Muscle of leg (tissue), 11 donors: Measurements from ENCODE around the gene CCM2. TPM values are rescaled to one million over a fixed set of nuclear protein-coding genes. Genes with fewer than 3 reads are reported as not detected.

Source experiments
- DNase-seq: peaks from one replicate; pipeline ENCODE4 v3.0.0; 2013
- H3K27ac ChIP-seq: one replicate; pipeline ENCODE4 v1.5.1; 2013; ENCODE audit warnings: mild to moderate bottlenecking, low read length, control low read depth
- H3K27me3 ChIP-seq: one replicate; pipeline ENCODE4 v1.6.1; 2013; ENCODE audit warnings: low read length; ENCODE audit not compliant: control insufficient read depth, insufficient read depth
- H3K36me3 ChIP-seq: one replicate; pipeline ENCODE4 v1.6.1; 2013; ENCODE audit warnings: low read length; ENCODE audit not compliant: control insufficient read depth, insufficient read depth
- H3K4me1 ChIP-seq: one replicate; pipeline ENCODE4 v1.6.1; 2013; ENCODE audit warnings: low read length; ENCODE audit not compliant: control insufficient read depth, insufficient read depth
- H3K4me3 ChIP-seq: one replicate; pipeline ENCODE4 v1.5.1; 2013; ENCODE audit warnings: low read length, control low read depth
- H3K9me3 ChIP-seq: replicated peaks from 2 replicates; pipeline ENCODE4 v1.6.1; 2013; ENCODE audit warnings: low read depth, low read length; ENCODE audit not compliant: control insufficient read depth
- WGBS: methylation state at CpG from one replicate; pipeline ENCODE4 v1.1.5; 2013; ENCODE audit warnings: missing lambda C conversion rate; ENCODE audit not compliant: insufficient coverage; 5-methylcytosine and 5-hydroxymethylcytosine counted together
- polyA plus RNA-seq, 8 donors: library from polyadenylated mRNA; unstranded; fragments of 120-200 nt; gene quantifications; one replicate each; pipeline versions ENCODE4 v1.2.1 to v1.2.3, GENCODE V29; 2013; ENCODE audit warnings: inconsistent platforms in 1 of 8, low replicate concordance in 1 of 8; ENCODE audit not compliant: insufficient read length in 8 of 8, insufficient read depth in 1 of 8
- total RNA-seq: library from RNA; stranded (reverse); fragments of 120-200 nt; gene quantifications from one replicate; pipeline ENCODE4 v1.2.4, GENCODE V29; 2013

The CCM2 gene
- total and polyA plus RNA-seq, 9 donors, result 36.1 to 47.2 (median 43.1) TPM

GRCh38 chr7:45064047-45064725, 64.2 kb downstream of the CCM2 start:
- Histone ChIP-seq H3K4me3 (no peak overlapping the region), H3K27ac (no peak overlapping the region), H3K27me3 (no peaks in the 10 kb centered on the region), H3K36me3 (peaks cover 49% of the 10 kb centered on the region), H3K4me1 (no peaks in the 10 kb centered on the region), H3K9me3 (no peaks in the 10 kb centered on the region)
- 96% methylated on average over 14 of the region's 16 CpGs for WGBS
- no peak for DNase-seq

GRCh38 chr7:45065031-45065995, 65.3 kb downstream of the CCM2 start:
- Histone ChIP-seq H3K27me3 (no peaks in the 10 kb centered on the region), H3K4me1 (no peaks in the 10 kb centered on the region), H3K27ac (no peak overlapping the region), H3K36me3 (peaks cover 60% of the 10 kb centered on the region), H3K9me3 (no peaks in the 10 kb centered on the region), H3K4me3 (no peak overlapping the region)
- no peak for DNase-seq
- WGBS, result 90% methylated on average over 2 of the region's 12 CpGs

- H3K36me3 ChIP-seq, result peaks cover 70% of the 10 kb centered on the region
- H3K4me1 ChIP-seq, result no peaks in the 10 kb centered on the region
- 100% methylated on average over 3 of the region's 7 CpGs for WGBS
- no peaks in the 10 kb centered on the region for H3K9me3 ChIP-seq
- H3K4me3 ChIP-seq, result no peak overlapping the region
- no peaks in the 10 kb centered on the region for H3K27me3 ChIP-seq
- H3K27ac ChIP-seq, result no peak overlapping the region
- DNase-seq, result no peak
Observed at GRCh38 chr7:45066409-45066808, 66.4 kb downstream of the CCM2 start.

GRCh38 chr7:45067582-45067981, 67.6 kb downstream of the CCM2 start:
- 96% methylated on average over 3 of the region's 3 CpGs for WGBS
- peaks cover 77% of the 10 kb centered on the region for H3K36me3 ChIP-seq

DNA sequence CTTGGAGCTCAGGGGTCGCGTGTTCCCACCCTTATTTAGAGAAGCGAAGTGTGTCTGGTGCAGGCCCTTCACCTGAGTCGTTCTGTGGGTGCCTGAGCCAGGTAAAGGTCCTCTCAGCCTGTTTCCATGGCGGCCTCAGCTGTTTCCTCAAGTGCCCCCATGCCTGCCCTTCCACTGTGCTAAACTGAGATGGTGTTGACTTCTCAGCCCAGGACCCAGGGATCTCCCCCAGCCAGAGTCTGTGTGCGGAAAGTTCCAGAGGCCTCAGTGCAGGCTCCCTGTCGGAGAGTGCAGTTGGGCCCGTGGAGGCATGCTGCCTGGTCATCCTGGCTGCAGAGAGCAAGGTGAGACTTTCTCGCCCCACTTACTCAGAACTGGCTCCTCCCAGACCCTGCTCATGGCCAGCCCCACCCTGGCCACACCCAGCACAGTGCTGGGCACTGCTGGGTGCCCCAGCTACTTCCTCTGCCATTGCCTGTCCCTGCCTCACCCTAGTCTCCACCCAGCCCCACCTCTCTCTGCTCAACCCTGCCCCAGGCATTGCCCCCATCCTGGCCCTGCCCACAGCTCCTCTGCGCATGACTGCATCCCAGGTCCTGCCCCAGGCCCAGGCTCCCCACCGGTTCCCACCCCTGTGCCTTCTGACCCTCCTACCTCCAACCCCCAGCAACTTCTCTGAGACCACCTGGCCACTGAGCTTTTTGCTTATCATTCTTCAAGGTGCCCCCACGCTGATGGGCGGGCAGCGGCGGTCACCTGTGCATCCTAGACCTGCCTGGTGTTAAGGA, 68.4 kb downstream of the CCM2 start:
- Histone ChIP-seq H3K9me3 (no peaks in the 10 kb centered on the region), H3K27ac (no peak overlapping the region), H3K27me3 (no peaks in the 10 kb centered on the region), H3K4me1 (no peaks in the 10 kb centered on the region), H3K4me3 (no peak overlapping the region), H3K36me3 (peaks cover 85% of the 10 kb centered on the region)
- no peak for DNase-seq
- 95% methylated on average over 15 of the region's 15 CpGs for WGBS

More at GRCh38 chr7:45067582-45067981, 67.6 kb downstream of the CCM2 start:
- Histone ChIP-seq H3K27ac (no peak overlapping the region), H3K27me3 (no peaks in the 10 kb centered on the region), H3K4me3 (no peak overlapping the region), H3K9me3 (no peaks in the 10 kb centered on the region), H3K4me1 (no peaks in the 10 kb centered on the region)
- DNase-seq, result no peak

- whole genome bisulfite sequencing, result 93% methylated on average over 11 of the region's 15 CpGs
- Histone ChIP-seq H3K27me3 (no peaks in the 10 kb centered on the region), H3K9me3 (no peaks in the 10 kb centered on the region), H3K4me1 (no peaks in the 10 kb centered on the region), H3K36me3 (peaks cover 85% of the 10 kb centered on the region), H3K27ac (no peak overlapping the region), H3K4me3 (no peak overlapping the region)
- DNase-seq, result no peak
Observed at GRCh38 chr7:45069444-45070253, 69.6 kb downstream of the CCM2 start.

DNA sequence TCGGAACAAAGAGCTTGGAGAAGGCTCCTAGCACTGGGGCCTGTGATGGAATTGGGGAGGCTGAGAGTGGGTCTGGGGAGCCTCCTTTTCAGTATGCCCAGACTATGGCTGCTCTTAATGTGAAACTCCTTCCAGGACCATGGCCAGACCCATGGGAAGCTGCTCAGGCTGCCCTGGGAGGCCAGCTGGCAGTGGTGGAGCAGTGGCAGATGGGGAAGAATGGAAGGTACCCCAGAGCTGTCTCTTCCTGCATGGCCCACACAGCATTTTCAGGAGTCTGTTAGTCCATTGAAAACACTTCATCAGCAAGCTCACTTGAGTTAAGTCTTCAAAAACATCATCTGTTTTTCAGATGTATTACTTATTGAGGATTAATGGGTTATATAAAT, 70.2 kb downstream of the CCM2 start:
- 100% methylated on average over 1 of the region's 1 CpG for WGBS
- H3K27ac ChIP-seq, result no peak overlapping the region
- H3K9me3 ChIP-seq, result no peaks in the 10 kb centered on the region
- H3K36me3 ChIP-seq, result peaks cover 85% of the 10 kb centered on the region
- H3K27me3 ChIP-seq, result no peaks in the 10 kb centered on the region
- no peak for DNase-seq
- H3K4me1 ChIP-seq, result no peaks in the 10 kb centered on the region
- H3K4me3 ChIP-seq, result no peak overlapping the region

- no peaks in the 10 kb centered on the region for H3K4me1 ChIP-seq
- H3K4me3 ChIP-seq, result no peak overlapping the region
- H3K27me3 ChIP-seq, result no peaks in the 10 kb centered on the region
- no peak overlapping the region for H3K27ac ChIP-seq
- H3K36me3 ChIP-seq, result peaks cover 87% of the 10 kb centered on the region
- H3K9me3 ChIP-seq, result no peaks in the 10 kb centered on the region
- DNase-seq, result no peak
- 74% methylated on average over 3 of the region's 3 CpGs for WGBS
Observed at GRCh38 chr7:45071528-45071927, 71.5 kb downstream of the CCM2 start.

- Histone ChIP-seq H3K27me3 (no peaks in the 10 kb centered on the region), H3K9me3 (no peaks in the 10 kb centered on the region), H3K36me3 (peaks cover 93% of the 10 kb centered on the region), H3K4me3 (no peak overlapping the region), H3K27ac (no peak overlapping the region), H3K4me1 (no peaks in the 10 kb centered on the region)
- no peak for DNase-seq
- WGBS, result 77% methylated on average over 8 of the region's 13 CpGs
Observed at GRCh38 chr7:45072131-45073030, 72.4 kb downstream of the CCM2 start.
